Superior temporal gyrus (tissue), 1 donor: Measurements from ENCODE around the gene CEACAM6.

ENCODE experiments used
- DNase-seq: peaks from one replicate; pipeline ENCODE4 v3.0.0-alpha.2; 2016; ENCODE audit errors: extremely low spot score

CEACAM6 gene

GRCh38 chr19:41796362-41796761 is 41.0 kb downstream of the CEACAM6 start, which contains the start of gene CEACAM3:
CEACAM3 (plus strand) TSS chr19:41796587; CDS start chr19:41796678, 91 bp downstream.
- no peak for DNase-seq

DNA sequence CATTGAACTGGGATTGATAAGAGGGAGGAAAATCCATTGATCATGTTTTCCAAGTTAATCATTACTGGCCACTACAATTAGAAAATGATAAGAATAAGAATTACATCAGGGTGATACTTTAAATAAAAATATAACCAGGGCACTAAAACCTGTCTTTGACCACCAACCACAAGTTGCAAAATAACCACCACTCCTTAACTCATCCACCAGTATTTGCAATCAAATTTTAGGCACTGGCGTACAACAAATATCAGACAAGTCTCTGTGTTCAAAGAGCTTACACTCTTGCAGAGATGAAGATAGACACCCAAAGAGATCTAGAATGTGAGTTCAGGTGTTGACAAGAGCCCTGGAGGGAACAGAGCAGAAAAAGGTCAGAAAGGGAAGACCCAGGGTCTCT is 41.6 kb downstream of the CEACAM6 start:
- no peak for DNase-seq

DNA sequence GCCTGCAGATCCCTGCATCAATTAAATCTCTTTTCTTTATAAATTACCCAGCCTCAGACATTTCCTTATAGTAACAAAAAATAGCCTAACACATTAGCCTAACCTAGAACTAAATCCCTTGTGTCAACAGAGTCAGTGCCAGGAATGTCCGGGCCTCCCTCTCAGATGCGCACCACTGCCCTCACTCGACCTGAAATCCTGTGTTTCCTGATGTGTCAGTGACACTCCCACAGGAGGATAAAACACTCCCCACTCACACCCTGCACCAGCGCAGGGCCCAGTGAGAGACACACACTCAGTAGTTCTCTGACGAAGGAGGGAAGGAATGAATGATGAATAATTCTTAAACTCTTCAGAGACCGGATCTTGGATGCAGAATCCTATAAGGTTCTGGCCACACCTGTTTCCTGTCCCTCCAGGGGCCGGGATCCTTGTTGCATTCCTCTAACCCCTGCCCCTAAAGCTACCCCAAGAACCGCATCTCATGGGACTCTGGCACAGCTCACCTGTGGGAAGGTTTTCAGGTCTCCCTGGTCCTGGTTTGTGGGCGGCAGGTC is 44.2 kb downstream of the CEACAM6 start:
- DNase-seq, result no peak

GRCh38 chr19:41801031-41801430 is 45.7 kb downstream of the CEACAM6 start:
- DNase-seq, result no peak

DNA sequence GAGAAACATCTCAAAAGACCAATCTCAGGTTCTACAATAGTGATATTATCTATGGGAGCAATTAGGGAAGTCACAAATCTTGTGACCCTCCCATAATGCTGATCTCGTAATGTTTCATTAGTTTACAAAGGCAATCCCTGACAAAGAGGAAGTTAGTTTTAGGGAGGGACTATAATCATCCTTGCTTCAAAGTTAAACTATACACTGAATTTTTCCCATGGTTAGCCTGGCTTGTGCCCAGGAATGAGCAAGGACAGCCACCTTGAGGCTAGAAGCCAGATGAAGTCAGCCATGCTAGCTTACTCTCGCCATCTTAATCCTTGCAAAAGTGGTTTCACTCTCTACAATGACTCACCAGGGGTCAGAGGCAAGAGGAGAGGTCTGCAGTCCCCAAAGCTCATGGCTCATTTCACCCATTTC is 46.5 kb downstream of the CEACAM6 start:
- DNase-seq, result no peak

GRCh38 chr19:41802770-41803169 is 47.4 kb downstream of the CEACAM6 start:
- DNase-seq, result no peak

GRCh38 chr19:41804336-41804735 is 49.0 kb downstream of the CEACAM6 start:
- DNase-seq, result no peak

DNA sequence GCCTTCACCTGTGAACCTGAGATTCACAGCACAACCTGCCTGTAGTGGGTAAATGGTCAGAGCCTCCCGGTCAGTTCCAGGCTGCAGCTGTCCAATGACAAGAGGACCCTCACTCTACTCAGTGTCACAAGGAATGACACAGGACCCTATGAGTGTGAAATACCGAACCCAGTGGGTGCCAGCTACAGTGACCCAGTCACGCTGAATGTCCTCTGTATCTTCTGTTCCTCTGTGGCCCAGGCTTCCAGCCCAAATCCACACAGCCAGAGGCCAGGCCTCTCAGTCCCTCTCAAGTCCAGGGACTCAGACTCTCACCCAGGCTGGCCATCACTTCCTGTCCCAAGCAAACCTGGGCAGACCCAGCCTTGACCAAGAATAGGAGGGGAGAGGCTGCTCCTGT is 51.8 kb downstream of the CEACAM6 start:
- no peak for DNase-seq

DNA sequence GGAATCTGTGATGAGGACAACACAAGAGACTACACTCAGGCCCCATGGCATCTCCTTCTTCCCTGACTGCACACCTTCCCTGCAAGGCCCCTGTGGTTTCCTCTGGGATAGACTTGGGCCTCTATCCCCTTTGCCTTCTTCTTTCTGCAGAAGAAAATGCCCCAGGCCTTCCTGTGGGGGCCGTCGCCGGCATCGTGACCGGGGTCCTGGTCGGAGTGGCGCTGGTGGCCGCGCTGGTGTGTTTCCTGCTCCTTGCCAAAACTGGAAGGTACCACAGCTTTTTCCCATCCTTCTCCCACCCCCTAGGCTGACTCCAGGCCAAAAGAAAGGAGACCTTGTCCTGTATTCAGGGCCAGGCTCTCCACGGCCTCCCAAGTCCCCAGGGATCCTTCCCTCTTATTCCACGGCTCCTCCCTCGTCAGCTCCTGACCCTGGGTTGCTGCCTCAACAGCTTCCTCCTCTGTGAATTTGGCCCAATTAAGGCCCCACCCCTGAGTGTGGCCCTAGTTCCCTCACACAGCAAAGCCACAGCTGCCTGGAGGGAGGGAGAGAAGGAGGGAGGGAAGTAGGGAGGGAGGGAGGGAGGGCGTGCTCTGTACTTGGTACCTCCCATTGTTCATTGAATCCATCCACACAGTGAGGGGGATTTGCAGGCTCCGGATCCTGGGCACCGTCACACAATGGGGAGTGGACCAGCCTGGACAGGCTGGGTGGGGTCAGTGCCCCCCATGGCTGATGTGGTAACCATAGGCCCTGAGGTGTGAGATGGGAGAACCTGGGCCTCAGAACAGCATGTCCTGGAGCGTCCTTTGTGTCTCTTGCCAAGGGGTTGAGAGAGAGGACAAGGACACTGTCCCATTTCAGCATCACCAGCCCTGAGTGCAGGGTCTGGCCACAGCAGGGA is 53.6 kb downstream of the CEACAM6 start:
- DNase-seq, result no peak

DNA sequence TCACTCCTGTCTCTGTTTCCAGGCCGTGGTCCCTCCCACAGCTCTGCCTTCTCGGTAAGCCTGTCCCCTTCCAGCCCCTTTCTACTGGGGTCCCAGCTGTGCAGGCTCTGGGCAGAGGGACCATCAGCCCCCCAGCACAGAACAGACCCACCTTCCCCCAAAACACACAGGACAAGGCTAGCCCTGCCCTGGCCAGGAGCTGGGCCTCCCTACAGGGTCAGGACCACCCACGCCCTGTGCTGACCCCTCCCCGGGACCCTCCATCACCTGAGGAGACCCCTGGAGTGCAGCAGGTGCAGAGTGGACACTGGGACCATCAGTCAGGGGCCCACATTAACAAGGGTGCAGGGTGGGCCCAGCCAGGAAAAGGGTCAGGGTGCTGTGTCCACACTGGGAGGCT is 55.0 kb downstream of the CEACAM6 start:
- DNase-seq, result no peak

DNA sequence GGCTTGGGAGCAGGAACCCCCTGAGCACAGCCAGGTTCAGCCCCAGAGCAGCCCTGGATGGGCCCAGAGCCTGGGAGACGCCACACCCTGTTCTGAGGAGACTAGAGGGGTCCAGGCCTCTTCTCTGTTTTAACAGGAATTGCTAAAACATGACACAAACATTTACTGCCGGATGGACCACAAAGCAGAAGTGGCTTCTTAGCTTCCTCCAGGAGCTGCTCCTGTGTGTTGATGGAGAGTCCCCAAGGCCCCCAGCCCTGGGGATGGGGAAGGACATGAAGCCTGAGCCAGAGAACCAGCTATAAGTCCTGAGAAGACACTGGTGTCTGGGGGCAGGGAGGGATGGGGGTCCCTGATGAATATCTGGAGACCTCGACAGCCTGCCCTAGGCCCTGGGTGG is 55.7 kb downstream of the CEACAM6 start:
- no peak for DNase-seq

DNA sequence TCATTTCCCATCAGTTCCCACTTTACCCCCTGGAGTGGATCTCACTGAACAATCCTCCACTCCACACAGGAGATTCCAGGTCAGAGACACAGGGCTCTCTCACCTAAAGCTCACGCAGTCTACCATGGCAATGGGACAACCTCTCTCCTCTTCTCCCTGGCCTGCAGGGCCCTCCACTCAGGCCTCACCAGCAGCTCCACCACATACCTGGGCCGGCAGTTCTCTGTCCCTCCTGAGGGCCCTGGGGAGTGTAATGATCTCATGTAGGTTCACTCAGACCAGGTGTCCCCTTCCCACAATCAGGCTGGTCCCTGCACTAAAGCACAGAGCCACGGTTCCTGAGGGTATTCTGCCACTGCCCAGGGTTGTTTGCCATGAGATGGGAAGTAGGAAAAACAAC is 56.7 kb downstream of the CEACAM6 start:
- DNase-seq, result no peak

DNA sequence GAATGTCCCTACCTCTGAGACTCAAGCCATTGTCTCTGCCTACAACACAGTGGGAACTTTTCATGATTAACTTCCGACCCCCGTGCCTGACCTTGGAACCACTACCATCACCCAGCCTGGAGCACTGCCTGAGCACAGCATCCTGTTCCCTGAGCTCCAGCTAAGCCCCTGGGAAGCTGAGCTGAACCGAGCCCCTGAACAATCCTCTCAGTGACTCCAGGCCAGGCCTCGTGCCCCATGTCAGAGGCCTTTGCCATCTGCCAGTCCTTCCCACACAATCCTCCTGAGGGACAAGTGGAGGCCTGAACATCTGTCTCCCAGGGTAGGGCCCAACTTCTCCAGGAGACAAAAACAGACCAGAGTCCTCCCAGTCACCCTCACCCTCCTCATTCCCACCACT is 58.6 kb downstream of the CEACAM6 start:
- no peak for DNase-seq

- no peak for DNase-seq
These were observed 60.0 kb downstream of the CEACAM6 start for GRCh38 chr19:41815301-41815700.

- DNase-seq, result no peak
These were observed 61.4 kb downstream of the CEACAM6 start for GRCh38 chr19:41816761-41817160.

GRCh38 chr19:41821003-41821735 is 65.8 kb downstream of the CEACAM6 start:
- DNase-seq, result peak; percentile 38
